Suprapubic skin (tissue), 4 donors: ENCODE results near the gene DOK1.

Source experiments
- EP300 ChIP-seq: sonication (generic); formaldehyde crosslinking; IDR thresholded peaks from one replicate; pipeline ENCODE4 v1.6.1; 2017; ENCODE audit warnings: antibody characterized with exemption
- POLR2A ChIP-seq, 2 donors: fragments of 450-650 bp; IDR thresholded peaks; one replicate each; pipeline ENCODE4 v1.6.1; 2017; ENCODE audit warnings: antibody characterized with exemption in 2 of 2, mild to moderate bottlenecking in 2 of 2, moderate library complexity in 2 of 2
- POLR2AphosphoS5 ChIP-seq, 3 donors: sonication (generic); formaldehyde crosslinking; IDR thresholded peaks; one replicate each; pipeline ENCODE4 v1.6.1; 2017; ENCODE audit warnings: antibody characterized with exemption in 3 of 3
- TF ChIP-seq, protein P1 (sequence below), 2 donors: fragments of 200-600 bp in 1 of 2; fragments of 450-650 bp in 1 of 2; sonication (generic) in 1 of 2; IDR thresholded peaks; one replicate each; pipeline ENCODE4 v1.5.1; 2016 to 2019; ENCODE audit warnings: antibody characterized with exemption in 2 of 2, mild to moderate bottlenecking in 1 of 2, moderate library complexity in 1 of 2

DNA sequence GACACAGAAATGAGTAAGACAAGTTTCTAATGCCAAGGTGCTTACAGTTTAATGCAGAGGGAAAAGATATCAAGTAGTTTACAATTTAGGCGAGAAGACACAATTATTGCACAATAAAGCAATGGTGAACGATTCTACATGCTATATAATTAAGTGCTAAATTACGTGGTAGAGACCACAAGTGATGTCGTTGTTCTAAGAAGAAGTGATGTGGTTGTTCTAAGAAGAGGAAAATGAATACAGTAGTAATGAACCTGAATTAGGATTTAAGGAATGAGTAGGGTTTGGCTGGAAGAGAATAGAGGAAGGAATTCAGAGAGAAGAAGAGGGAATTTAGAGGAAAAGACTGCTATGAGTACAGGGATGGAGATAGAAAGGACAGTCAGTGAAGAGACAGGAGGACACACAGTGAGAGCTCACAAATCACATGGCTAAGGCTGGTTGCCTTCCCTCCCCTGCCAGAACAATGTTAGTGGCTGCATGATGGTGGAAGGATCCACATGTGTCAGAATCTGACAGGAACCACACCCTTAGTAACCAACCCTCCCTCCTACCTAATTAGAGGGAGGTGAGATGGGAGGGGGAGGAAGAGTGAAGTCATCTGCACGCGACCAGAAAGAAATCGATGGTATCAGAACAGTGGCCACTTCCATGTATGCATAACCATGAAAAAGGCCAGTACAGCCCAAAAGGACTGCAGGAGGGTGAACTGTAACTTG is 48.9 kb downstream of the DOK1 start:
- TF ChIP-seq, protein P1, sequence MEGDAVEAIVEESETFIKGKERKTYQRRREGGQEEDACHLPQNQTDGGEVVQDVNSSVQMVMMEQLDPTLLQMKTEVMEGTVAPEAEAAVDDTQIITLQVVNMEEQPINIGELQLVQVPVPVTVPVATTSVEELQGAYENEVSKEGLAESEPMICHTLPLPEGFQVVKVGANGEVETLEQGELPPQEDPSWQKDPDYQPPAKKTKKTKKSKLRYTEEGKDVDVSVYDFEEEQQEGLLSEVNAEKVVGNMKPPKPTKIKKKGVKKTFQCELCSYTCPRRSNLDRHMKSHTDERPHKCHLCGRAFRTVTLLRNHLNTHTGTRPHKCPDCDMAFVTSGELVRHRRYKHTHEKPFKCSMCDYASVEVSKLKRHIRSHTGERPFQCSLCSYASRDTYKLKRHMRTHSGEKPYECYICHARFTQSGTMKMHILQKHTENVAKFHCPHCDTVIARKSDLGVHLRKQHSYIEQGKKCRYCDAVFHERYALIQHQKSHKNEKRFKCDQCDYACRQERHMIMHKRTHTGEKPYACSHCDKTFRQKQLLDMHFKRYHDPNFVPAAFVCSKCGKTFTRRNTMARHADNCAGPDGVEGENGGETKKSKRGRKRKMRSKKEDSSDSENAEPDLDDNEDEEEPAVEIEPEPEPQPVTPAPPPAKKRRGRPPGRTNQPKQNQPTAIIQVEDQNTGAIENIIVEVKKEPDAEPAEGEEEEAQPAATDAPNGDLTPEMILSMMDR (IDR thresholded peaks at IDR 0.05): no peak
- TF ChIP-seq POLR2AphosphoS5 (IDR thresholded peaks at IDR 0.05) (no peak), POLR2A (IDR thresholded peaks at IDR 0.05) (no peak), EP300 (no peak)
